HEK293 (cell line): ENCODE results near the gene GPSM1.

Source experiments
- CTCF ChIA-PET: fragments of 350-600 bp; formaldehyde crosslinking; extraction: SDS; loops from one replicate; lab custom pipeline; 2021; ENCODE audit warnings: antibody characterized with exemption; lab: Yijun Ruan, JAX
- POLR2A ChIA-PET: fragments of 300-600 bp; formaldehyde crosslinking; extraction: SDS; loops from one replicate; lab custom pipeline; 2020; ENCODE audit warnings: antibody characterized with exemption, inconsistent platforms; lab: Yijun Ruan, JAX
- H3K27ac ChIP-seq: fragments of 200-500 bp; sonication (Bioruptor generic); 2 replicates; pipeline ENCODE4 v1.5.1; 2014; ENCODE audit warnings: low read depth, low read length, control low read depth, inconsistent platforms; ENCODE audit errors: extremely low read depth
- H3K36me3 ChIP-seq, 2 experiments: fragments of 200-500 bp in 1 of 2; sonication (Bioruptor generic) in 1 of 2; 1 replicate in 1 of 2; 2 replicates in 1 of 2; pipeline ENCODE4 v1.5.1; 2014 to 2017; ENCODE audit warnings: inconsistent platforms in 2 of 2, low read length in 2 of 2; ENCODE audit not compliant: control insufficient read depth in 2 of 2, insufficient read depth in 1 of 2
- H3K4me1 ChIP-seq: fragments of 200-500 bp; sonication (Bioruptor generic); 2 replicates; pipeline ENCODE4 v1.5.1; 2014; ENCODE audit warnings: mild to moderate bottlenecking, low read length, inconsistent platforms; ENCODE audit not compliant: control insufficient read depth, insufficient read depth
- H3K4me3 ChIP-seq: 2 replicates; pipeline ENCODE4 v1.5.1; 2011; ENCODE audit warnings: low read depth, mild to moderate bottlenecking, control low read depth, low read length, moderate library complexity
- H3K9me3 ChIP-seq: fragments of 200-500 bp; sonication (Bioruptor generic); 2 replicates; pipeline ENCODE4 v1.5.1; 2014; ENCODE audit warnings: low read depth, low read length, inconsistent platforms; ENCODE audit not compliant: control insufficient read depth, insufficient read depth
- BCL11B ChIP-seq: fragments of 450-650 bp; formaldehyde crosslinking; IDR thresholded peaks from 2 replicates; pipeline ENCODE4 v1.5.1; 2016; ENCODE audit warnings: low read depth, missing biosample characterization, missing genetic modification characterization
- BCL6B ChIP-seq: fragments of 450-650 bp; formaldehyde crosslinking; IDR thresholded peaks from 2 replicates; pipeline ENCODE4 v1.5.1; 2017; ENCODE audit warnings: missing biosample characterization, missing genetic modification characterization
- GLI2 ChIP-seq: fragments of 450-650 bp; formaldehyde crosslinking; IDR thresholded peaks from 2 replicates; pipeline ENCODE4; 2017; ENCODE audit warnings: missing biosample characterization, missing genetic modification characterization, low read depth, borderline replicate concordance
- HIC1 ChIP-seq: fragments of 450-650 bp; formaldehyde crosslinking; IDR thresholded peaks from 2 replicates; pipeline ENCODE4 v1.5.1; 2016; ENCODE audit warnings: missing biosample characterization, missing genetic modification characterization
- PRDM2 ChIP-seq: fragments of 450-650 bp; formaldehyde crosslinking; IDR thresholded peaks from 2 replicates; pipeline ENCODE4 v1.5.1; 2016; ENCODE audit warnings: missing biosample characterization, missing genetic modification characterization, borderline replicate concordance
- SALL2 ChIP-seq: fragments of 450-650 bp; formaldehyde crosslinking; IDR thresholded peaks from 2 replicates; pipeline ENCODE4 v1.5.0; 2017; ENCODE audit warnings: missing biosample characterization, mild to moderate bottlenecking, missing genetic modification characterization, borderline replicate concordance
- ZFHX2 ChIP-seq: fragments of 450-650 bp; formaldehyde crosslinking; conservative IDR thresholded peaks from 2 replicates; pipeline ENCODE4 v1.5.1; 2016; ENCODE audit warnings: missing biosample characterization, missing genetic modification characterization
- ZNF18 ChIP-seq: fragments of 450-650 bp; formaldehyde crosslinking; IDR thresholded peaks from 2 replicates; pipeline ENCODE4 v1.5.1; 2016; ENCODE audit warnings: missing biosample characterization, missing genetic modification characterization
- ZNF391 ChIP-seq: fragments of 450-650 bp; formaldehyde crosslinking; IDR thresholded peaks from 2 replicates; pipeline ENCODE4 v1.5.1; 2016; ENCODE audit warnings: low read depth, missing biosample characterization, missing genetic modification characterization, borderline replicate concordance
- ZNF621 ChIP-seq: fragments of 450-650 bp; formaldehyde crosslinking; IDR thresholded peaks from 2 replicates; pipeline ENCODE4 v1.5.1; 2017; ENCODE audit warnings: missing biosample characterization, missing genetic modification characterization
- ZNF777 ChIP-seq: fragments of 450-650 bp; formaldehyde crosslinking; IDR thresholded peaks from 2 replicates; pipeline ENCODE4 v1.5.1; 2017; ENCODE audit warnings: missing biosample characterization, missing genetic modification characterization, borderline replicate concordance

The GPSM1 gene

GRCh38 chr9:136292591-136293448, 34.5 kb upstream of the GPSM1 start:
- TF ChIP-seq ZNF18 (tag by site-specific recombination): peak; percentile 60; the same call in 1 of the 2 replicates
- TF ChIP-seq HIC1 (tag by site-specific recombination): peak; percentile 73; the same call in 1 of the 2 replicates
- TF ChIP-seq BCL6B (tag by site-specific recombination): no peak
- H3K36me3 ChIP-seq: no peaks in the 10 kb centered on the region
- ChIA-PET POLR2A (no interaction called here), CTCF (no interaction called here)
- no peak overlapping the region for H3K27ac ChIP-seq
- H3K4me1 ChIP-seq: no peaks in the 10 kb centered on the region
- no peak overlapping the region for H3K4me3 ChIP-seq
- H3K9me3 ChIP-seq: no peaks in the 10 kb centered on the region

- no peaks in the 10 kb centered on the region for H3K9me3 ChIP-seq
- H3K4me1 ChIP-seq: no peaks in the 10 kb centered on the region
- CTCF ChIA-PET: no interaction called here
- no peaks in the 10 kb centered on the region for H3K36me3 ChIP-seq
- H3K4me3 ChIP-seq: no peak overlapping the region
- POLR2A ChIA-PET: no interaction called here
- TF ChIP-seq ZFHX2 (peak; percentile 54), SALL2 (peak; percentile 17; the same call in 1 of the 2 replicates), ZNF621 (0 out of 2 replicates have a peak, but pooled peaks have one; percentile 59), GLI2 (tag by site-specific recombination) (no peak), ZNF391 (tag by site-specific recombination) (no peak), ZNF18 (tag by site-specific recombination) (peak; percentile 70)
- H3K27ac ChIP-seq: no peak overlapping the region
These were observed 33.8 kb upstream of the GPSM1 start for GRCh38 chr9:136293476-136294077.

GRCh38 chr9:136294437-136294836, 32.9 kb upstream of the GPSM1 start:
- Histone ChIP-seq H3K36me3 (no peaks in the 10 kb centered on the region), H3K4me3 (no peak overlapping the region), H3K27ac (no peak overlapping the region), H3K9me3 (no peaks in the 10 kb centered on the region), H3K4me1 (no peaks in the 10 kb centered on the region)
- ChIA-PET POLR2A (no interaction called here), CTCF (interaction anchor here (0.6 to 1.2 kb wide), 3 partner anchors 8 to 753 kb away, joined by 3 read pairs; no protein-coding TSS in a partner anchor)
- TF ChIP-seq PRDM2 (tag by site-specific recombination): no peak
- no peak for TF ChIP-seq BCL11B
- TF ChIP-seq BCL6B (tag by site-specific recombination): no peak
- TF ChIP-seq ZNF777: no peak
